Heart right ventricle (tissue), 16 donors: Measurements from ENCODE around the gene CD207. TPM values are rescaled to one million over a fixed set of nuclear protein-coding genes. Genes with fewer than 3 reads are reported as not detected.
"Not testable (repeated sequence)": the region's sequence is repeated elsewhere in the genome, so short reads cannot be mapped to it uniquely, and the experiment has no call there.

Source experiments
- ATAC-seq, 8 donors: fragments of 200-7000 bp; cut with Tn5 transposase; one replicate each; pipeline ENCODE4 v1.9.1; 2020; ENCODE audit warnings: mild to moderate bottlenecking in 8 of 8, moderate library complexity in 8 of 8, moderate number of reproducible peaks in 1 of 8
- DNase-seq, 2 donors: peaks; one replicate each; pipeline ENCODE4 v3.0.0-alpha.2; 2020
- H3K27ac ChIP-seq, 10 donors: fragments of 200-600 bp; sonication (generic) in 2 of 10; one replicate each; pipeline versions ENCODE4 v1.5.0 to v1.8.0; 2020 to 2022; ENCODE audit warnings: mild to moderate bottlenecking in 3 of 10
- H3K27me3 ChIP-seq, 7 donors: fragments of 200-600 bp; one replicate each; pipeline ENCODE4 v1.8.0; 2021 to 2022; ENCODE audit warnings: mild to moderate bottlenecking in 2 of 7
- H3K36me3 ChIP-seq, 9 donors: fragments of 200-600 bp; sonication (generic) in 1 of 9; one replicate each; pipeline versions ENCODE4 v1.5.0 to v1.8.0; 2020 to 2022; ENCODE audit warnings: mild to moderate bottlenecking in 2 of 9
- H3K4me1 ChIP-seq, 9 donors: fragments of 200-600 bp; sonication (generic) in 1 of 9; one replicate each; pipeline versions ENCODE4 v1.5.0 to v1.8.0; 2020 to 2022; ENCODE audit warnings: mild to moderate bottlenecking in 4 of 9
- H3K4me3 ChIP-seq, 10 donors: fragments of 200-600 bp; sonication (generic) in 2 of 10; one replicate each; pipeline versions ENCODE4 v1.5.0 to v1.8.0; 2020 to 2022; ENCODE audit warnings: mild to moderate bottlenecking in 7 of 10, moderate library complexity in 2 of 10
- H3K9me3 ChIP-seq, 11 donors: fragments of 200-600 bp in 10 of 11; sonication (generic) in 2 of 11; one replicate each; pipeline versions ENCODE4 v1.5.0 to v1.8.0; 2013 to 2022; ENCODE audit warnings: mild to moderate bottlenecking in 2 of 11, control low read depth in 1 of 11, moderate library complexity in 1 of 11
- WGBS, 2 donors: extraction: QIAGEN DNeasy Blood & Tissue Kit; methylation state at CpG; one replicate each; pipeline ENCODE4 v1.1.7; 2013; ENCODE audit warnings: inconsistent platforms in 1 of 2; 5-methylcytosine and 5-hydroxymethylcytosine counted together
- intact Hi-C, 10 donors: fragments of 100-400 bp; cut with DNase I; formaldehyde crosslinking; loops; one replicate each; pipeline versions ENCODE4 v1.11.1 to v1.14.2; 2022
- polyA plus RNA-seq, 2 donors: library from polyadenylated mRNA; stranded (reverse); fragments of 200-250 nt; gene quantifications; one replicate each; pipeline ENCODE4 v1.2.3, GENCODE V29; 2013
- total RNA-seq, 10 donors: library from RNA; stranded (reverse); fragmentation: NEBNext Ultra II Directional in 3 of 10; extraction: Animal tissue kit (Norgen Biotek cat#: 25700) in 3 of 10; gene quantifications; one replicate each; pipeline versions ENCODE4 v1.2.1 to v1.2.4, GENCODE V29; 2021 to 2023
- TF ChIP-seq, protein P1 (sequence below), 9 donors: fragments of 200-600 bp; sonication (generic) in 2 of 9; IDR thresholded peaks; one replicate each; pipeline versions ENCODE4 v1.5.0 to v1.8.0; 2021 to 2022; ENCODE audit warnings: antibody characterized with exemption in 9 of 9, mild to moderate bottlenecking in 5 of 9, moderate library complexity in 1 of 9
- donor health status: Arrhythmogenic right ventricular cardiomyopathy.
- donor health status: ischemic (EF 13 %, LVEDD 7.1; RV severe dilation, severe dysfunction).
- donor health status: healthy with polysubstance abuse.
- donor health status: DM: no; HTN: yes; CAD: no.
- donor health status: DM: no; HTN: no; CAD: no.
- donor health status: ischemic (EF 25% LVEDD 6.9; RV normal size, moderate dysfunction).
- donor health status: ischemic (EF 25% LVEDD 5.7; RV mildly dilated, moderate dysfunction).
- donor health status: healthy.
- donor health status: DM: yes; HTN: yes; CAD: no.
- donor health status: Ischemic cardiomyopathy.
- donor health status: ischemic (EF 35%, LVEDD 5.7; RV mildly dilated, moderate dysfunction).
- donor health status: nonischemic (EF 11% LVEDD 7.7; RV severe dilation, severe dysfunction).
- donor health status: DM: yes; HTN: yes; CAD: no.
- donor health status: PGD.
- donor health status: ischemic (EF 29% LVEDD 5.4; RV normal size, mild dysfunction).
- donor health status: nonischemic (EF 23%, LVEDD 6.1; RV moderate dilation, normal function).

The CD207 gene
- total and polyA plus RNA-seq, 12 donors, result 0.03 to 1.1 (median 0.38) TPM; not detected in 5

DNA sequence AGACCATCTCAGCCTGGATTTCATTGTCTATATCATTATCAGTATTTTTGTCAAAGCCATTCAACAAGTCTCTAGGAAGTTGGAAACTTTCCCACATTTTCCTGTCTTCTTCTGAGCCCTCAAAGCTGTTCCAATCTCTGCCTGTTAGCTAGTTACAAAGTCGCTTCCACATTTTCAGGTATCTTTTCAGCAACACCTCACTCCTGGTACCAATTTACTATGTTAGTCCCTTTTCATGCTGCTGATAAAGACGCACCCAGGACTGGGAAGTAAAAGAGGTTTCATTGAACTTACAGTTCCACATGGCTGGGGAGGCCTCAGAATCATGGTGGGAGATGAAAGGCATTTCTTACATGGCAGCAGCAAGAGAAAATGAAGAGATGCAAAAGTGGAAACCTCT, 35.9 kb downstream of the CD207 start:
- 86 to 91% methylated on average over 2 of the region's 2 CpGs for WGBS, 2 donors

DNA sequence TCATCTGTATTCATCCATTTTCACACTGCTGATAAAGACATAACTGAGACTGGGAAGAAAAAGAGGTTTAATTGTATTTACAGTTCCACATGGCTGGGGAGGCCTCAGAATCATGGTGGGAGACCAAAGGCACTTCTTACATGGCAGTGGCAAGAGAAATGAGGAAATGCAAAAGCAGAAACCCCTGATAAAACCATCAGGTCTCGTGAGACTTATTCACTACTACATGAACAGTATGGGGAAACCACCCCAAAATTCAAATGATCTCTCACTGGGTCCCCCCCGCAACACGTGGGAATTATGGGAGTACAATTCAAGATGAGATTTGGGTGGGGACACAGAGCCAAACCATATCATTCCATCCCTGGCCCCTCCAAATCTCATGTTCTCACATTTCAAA, 37.6 kb downstream of the CD207 start:
- intact Hi-C loops, result loop anchor here in 4 of 10 donors (10.0 kb wide), 1 partner anchor 147 kb away; no protein-coding TSS in a partner anchor
- Histone ChIP-seq H3K27me3 (peaks cover 0 to 23% (median 10%) of the 10 kb centered on the region in 7 donors), H3K4me1 (peaks cover 0 to 10% (median 0%) of the 10 kb centered on the region in 9 donors), H3K9me3 (peaks cover 0 to 17% (median 0%) of the 10 kb centered on the region in 11 donors)
- H3K36me3 ChIP-seq, H3K27ac ChIP-seq, DNase-seq, H3K4me3 ChIP-seq, ATAC-seq: not testable (repeated sequence)
- 80 to 83% methylated on average over 3 of the region's 3 CpGs for WGBS, 2 donors

More for the DNA sequence above, 35.9 kb downstream of the CD207 start:
- ATAC-seq (no peak), DNase-seq (no peak)
- Histone ChIP-seq H3K4me1 (peaks cover 0 to 4% (median 0%) of the 10 kb centered on the region in 9 donors), H3K4me3 (no peak overlapping the region), H3K27ac (no peak overlapping the region), H3K36me3 (no peaks in the 10 kb centered on the region), H3K9me3 (peaks cover 0 to 18% (median 0%) of the 10 kb centered on the region in 11 donors), H3K27me3 (peaks cover 0 to 12% (median 0%) of the 10 kb centered on the region in 7 donors)
- TF ChIP-seq, protein P1, sequence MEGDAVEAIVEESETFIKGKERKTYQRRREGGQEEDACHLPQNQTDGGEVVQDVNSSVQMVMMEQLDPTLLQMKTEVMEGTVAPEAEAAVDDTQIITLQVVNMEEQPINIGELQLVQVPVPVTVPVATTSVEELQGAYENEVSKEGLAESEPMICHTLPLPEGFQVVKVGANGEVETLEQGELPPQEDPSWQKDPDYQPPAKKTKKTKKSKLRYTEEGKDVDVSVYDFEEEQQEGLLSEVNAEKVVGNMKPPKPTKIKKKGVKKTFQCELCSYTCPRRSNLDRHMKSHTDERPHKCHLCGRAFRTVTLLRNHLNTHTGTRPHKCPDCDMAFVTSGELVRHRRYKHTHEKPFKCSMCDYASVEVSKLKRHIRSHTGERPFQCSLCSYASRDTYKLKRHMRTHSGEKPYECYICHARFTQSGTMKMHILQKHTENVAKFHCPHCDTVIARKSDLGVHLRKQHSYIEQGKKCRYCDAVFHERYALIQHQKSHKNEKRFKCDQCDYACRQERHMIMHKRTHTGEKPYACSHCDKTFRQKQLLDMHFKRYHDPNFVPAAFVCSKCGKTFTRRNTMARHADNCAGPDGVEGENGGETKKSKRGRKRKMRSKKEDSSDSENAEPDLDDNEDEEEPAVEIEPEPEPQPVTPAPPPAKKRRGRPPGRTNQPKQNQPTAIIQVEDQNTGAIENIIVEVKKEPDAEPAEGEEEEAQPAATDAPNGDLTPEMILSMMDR (IDR thresholded peaks at IDR 0.05), result no peak
- intact Hi-C loops, result loop anchor here in 4 of 10 donors (10.0 kb wide), 1 partner anchor 145 kb away; no protein-coding TSS in a partner anchor

DNA sequence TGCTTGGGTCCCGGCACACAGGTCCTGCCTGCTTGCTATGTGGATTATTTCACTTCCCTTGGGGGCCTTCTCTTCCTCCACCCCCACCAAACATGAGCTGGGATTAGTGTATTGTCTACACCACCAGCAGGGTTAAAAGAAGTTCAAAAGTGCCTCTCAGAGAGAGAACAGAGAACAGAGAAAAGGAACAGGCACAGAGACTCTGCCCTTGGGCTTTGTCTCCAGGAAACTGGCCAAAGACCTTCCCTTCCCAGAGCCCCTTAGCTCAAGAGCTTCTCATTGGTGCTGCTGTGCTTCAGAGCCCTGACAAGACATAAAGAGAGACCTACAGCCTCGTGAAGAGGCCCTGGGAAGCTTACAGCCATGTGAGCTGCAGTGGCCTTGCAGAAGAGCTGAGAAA, 38.1 kb downstream of the CD207 start:
- Histone ChIP-seq H3K4me1 (peaks cover 0 to 14% (median 0%) of the 10 kb centered on the region in 9 donors), H3K27ac (no peak overlapping the region), H3K36me3 (no peaks in the 10 kb centered on the region), H3K9me3 (peaks cover 0 to 17% (median 0%) of the 10 kb centered on the region in 11 donors), H3K27me3 (peaks cover 0 to 28% (median 10%) of the 10 kb centered on the region in 7 donors), H3K4me3 (no peak overlapping the region)
- intact Hi-C loops, result loop anchor here in 4 of 10 donors (10.0 kb wide), 1 partner anchor 147 kb away; no protein-coding TSS in a partner anchor
- 44 to 49% methylated on average over 2 of the region's 2 CpGs for WGBS, 2 donors
- TF ChIP-seq, protein P1 (IDR thresholded peaks at IDR 0.05), result no peak
- no peak for DNase-seq
- no peak for ATAC-seq

DNA sequence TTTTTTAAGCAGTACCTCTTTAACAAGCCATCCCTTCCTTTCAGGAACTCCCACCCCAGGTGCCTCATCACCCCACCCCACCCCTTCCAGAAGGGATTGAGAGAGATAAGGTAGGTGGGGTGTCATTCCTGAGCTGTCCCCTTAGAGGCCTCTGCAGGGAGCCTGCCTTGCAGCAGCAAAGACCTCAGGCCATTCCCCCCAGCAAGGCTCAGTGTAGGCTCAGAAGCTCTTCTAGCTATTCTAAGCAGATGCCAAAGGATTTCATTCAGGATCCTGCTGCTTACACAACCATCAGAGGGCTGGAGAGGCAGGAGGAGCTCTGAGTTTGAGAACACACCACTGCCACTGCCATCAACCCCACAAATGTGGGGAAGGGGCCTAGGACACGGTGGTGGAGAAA, 39.4 kb downstream of the CD207 start:
- WGBS, 2 donors, result 86 to 90% methylated on average over 1 of the region's 1 CpG

More for the DNA sequence above, 39.4 kb downstream of the CD207 start:
- no peak overlapping the region for H3K4me3 ChIP-seq
- H3K9me3 ChIP-seq, result peaks cover 0 to 17% (median 0%) of the 10 kb centered on the region in 11 donors
- peaks cover 0 to 36% (median 19%) of the 10 kb centered on the region in 7 donors for H3K27me3 ChIP-seq
- no peak for DNase-seq
- H3K27ac ChIP-seq, result no peak overlapping the region
- intact Hi-C loops, result loop anchor here in 4 of 10 donors (10.0 kb wide), 1 partner anchor 149 kb away; no protein-coding TSS in a partner anchor
- no peaks in the 10 kb centered on the region for H3K36me3 ChIP-seq
- peaks cover 0 to 14% (median 0%) of the 10 kb centered on the region in 9 donors for H3K4me1 ChIP-seq
- TF ChIP-seq, protein P1 (IDR thresholded peaks at IDR 0.05), result no peak
- no peak for ATAC-seq
